ENCODE results near the gene HFM1. TPM values are rescaled to one million over a fixed set of nuclear protein-coding genes. Genes with fewer than 3 reads are reported as not detected.

Gene HFM1
- total RNA-seq, 5 donors from 2014 or later (not counting 1 experiment from before 2014, with no cell fraction given), result not detected

DNA sequence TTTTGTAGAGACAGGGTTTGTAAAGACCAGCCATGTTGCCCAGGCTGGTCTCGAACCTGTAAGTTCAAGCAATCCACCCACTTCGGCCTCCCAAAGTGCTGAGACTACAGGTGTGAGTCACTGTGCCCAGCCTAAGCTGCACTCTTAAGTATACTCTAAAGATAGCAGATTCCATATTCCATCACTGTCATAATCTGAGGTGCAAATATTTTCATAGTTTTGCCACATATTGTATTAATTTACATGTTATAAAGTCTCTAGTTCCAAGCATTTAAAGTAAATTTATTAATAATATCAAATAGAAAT, 121.3 kb downstream of the HFM1 start:
- no peak overlapping the region for H3K4me3 ChIP-seq (ENCODE audit: control insufficient read depth in 1 of 2, extremely low read depth in 1 of 2, low read length in 1 of 2)
- Mint-ChIP-seq H3K9me3 (no peaks in the 10 kb centered on the region), H3K27ac (peak overlapping the region in 1 of 2 donors; percentile 36), H3K36me3 (no peaks in the 10 kb centered on the region), H3K4me1 (no peaks in the 10 kb centered on the region), H3K4me3 (no peak overlapping the region), H3K27me3 (peaks cover 3 to 8% of the 10 kb centered on the region in 2 donors)
- H3K27ac ChIP-seq (ENCODE audit: low read length), result no peak overlapping the region
- no peak for DNase-seq
- no peak for ATAC-seq (replicated peaks in 1 of 4)
- no peaks in the 10 kb centered on the region for H3K9me3 ChIP-seq
- no peaks in the 10 kb centered on the region for H3K4me1 ChIP-seq (ENCODE audit: control insufficient read depth in 1 of 2, extremely low read depth in 1 of 2, insufficient read depth in 2 of 2, low read length in 2 of 2)
- POLR2A ChIA-PET, result no interaction called here
- WGBS (ENCODE audit: insufficient coverage), result no CpG with 5 or more reads among the region's 2 CpGs
- CTCF ChIA-PET, result interaction anchor here (0.6 to 2.2 kb wide), 6 partner anchors 12 to 1008 kb away, joined by 3 to 14 read pairs (median 3); no protein-coding TSS in a partner anchor
- H3K36me3 ChIP-seq (ENCODE audit: control insufficient read depth in 2 of 2, extremely low read depth in 1 of 2, insufficient read depth in 1 of 2, low read length in 1 of 2), result no peaks in the 10 kb centered on the region
- no peaks in the 10 kb centered on the region for H3K27me3 ChIP-seq (replicated peaks in 1 of 2; ENCODE audit: control insufficient read depth in 2 of 2, extremely low read depth in 1 of 2, insufficient read depth in 2 of 2, low read length in 1 of 2)

DNA sequence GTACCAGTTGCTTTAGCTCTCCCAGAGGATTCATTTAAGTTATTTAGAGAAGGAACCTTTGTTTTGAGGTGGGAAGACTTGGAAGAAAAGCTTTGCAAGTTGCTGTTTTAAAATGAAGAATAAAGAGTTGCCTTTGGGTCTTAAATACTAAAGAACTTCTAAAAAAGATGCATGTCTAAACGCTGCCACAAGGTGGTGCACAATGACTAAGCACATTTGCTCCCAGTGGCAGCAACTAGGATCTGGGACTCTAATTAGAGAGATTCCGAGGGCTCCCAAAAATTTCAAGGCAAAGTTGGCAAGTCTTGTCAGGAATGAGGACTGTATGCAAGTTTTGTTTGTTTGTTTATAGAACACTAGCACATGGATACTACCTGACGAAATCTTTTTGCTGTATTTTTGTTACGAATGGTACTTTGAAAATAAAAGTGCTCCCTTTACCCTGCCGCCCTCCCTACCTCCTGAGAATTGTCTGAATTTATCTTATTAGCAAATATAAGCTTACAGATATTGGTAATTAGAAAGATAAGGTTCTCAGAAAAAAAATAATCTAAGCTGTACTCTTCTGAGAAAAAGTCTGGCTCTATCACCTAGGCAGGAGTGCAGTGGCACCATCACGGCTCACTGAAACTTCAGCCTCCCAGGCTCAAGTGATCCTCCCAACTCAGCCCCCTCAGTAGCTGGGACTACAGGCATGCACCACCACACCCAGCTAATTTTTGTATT, 121.8 kb downstream of the HFM1 start:
- ATAC-seq (replicated peaks in 1 of 4), result peak in 1 of 4 experiments; percentile 45
- 20% methylated on average over 2 of the region's 6 CpGs for WGBS (ENCODE audit: insufficient coverage)
- DNase-seq, result peak in 23 of 35 experiments; percentile 2 to 68 (median 16)

GRCh38 chr1:91281782-91282181, 122.9 kb downstream of the HFM1 start:
- Mint-ChIP-seq H3K4me3 (no peak overlapping the region), H3K27me3 (peaks cover 3 to 7% of the 10 kb centered on the region in 2 donors), H3K4me1 (no peaks in the 10 kb centered on the region), H3K36me3 (no peaks in the 10 kb centered on the region), H3K9me3 (no peaks in the 10 kb centered on the region), H3K27ac (no peak overlapping the region)
- no peaks in the 10 kb centered on the region for H3K9me3 ChIP-seq
- no peaks in the 10 kb centered on the region for H3K27me3 ChIP-seq (replicated peaks in 1 of 2; ENCODE audit: control insufficient read depth in 2 of 2, extremely low read depth in 1 of 2, insufficient read depth in 2 of 2, low read length in 1 of 2)
- DNase-seq, result no peak
- no peak overlapping the region for H3K4me3 ChIP-seq (ENCODE audit: control insufficient read depth in 1 of 2, extremely low read depth in 1 of 2, low read length in 1 of 2)
- ChIA-PET POLR2A (interaction anchor here in 1 of 2 donors (0.6 kb wide), 1 partner anchor 45 kb away, joined by 3 read pairs; no protein-coding TSS in a partner anchor), CTCF (interaction anchor here in 1 of 2 donors (1.1 to 2.2 kb wide), 2 partner anchors 263 to 647 kb away, joined by 3 to 14 read pairs; no protein-coding TSS in a partner anchor)
- 69% methylated on average over 4 of the region's 6 CpGs for WGBS (ENCODE audit: insufficient coverage)
- no peaks in the 10 kb centered on the region for H3K36me3 ChIP-seq (ENCODE audit: control insufficient read depth in 2 of 2, extremely low read depth in 1 of 2, insufficient read depth in 1 of 2, low read length in 1 of 2)
- ATAC-seq (replicated peaks in 1 of 4), result no peak
- no peak overlapping the region for H3K27ac ChIP-seq (ENCODE audit: low read length)
- no peaks in the 10 kb centered on the region for H3K4me1 ChIP-seq (ENCODE audit: control insufficient read depth in 1 of 2, extremely low read depth in 1 of 2, insufficient read depth in 2 of 2, low read length in 2 of 2)

More for the DNA sequence above, 121.8 kb downstream of the HFM1 start:
- Mint-ChIP-seq H3K4me3 (no peak overlapping the region), H3K27me3 (peaks cover 3 to 7% of the 10 kb centered on the region in 2 donors), H3K4me1 (no peaks in the 10 kb centered on the region), H3K36me3 (no peaks in the 10 kb centered on the region), H3K27ac (peak overlapping the region in 1 of 2 donors; percentile 36), H3K9me3 (no peaks in the 10 kb centered on the region)
- Histone ChIP-seq H3K4me3 (ENCODE audit: control insufficient read depth in 1 of 2, extremely low read depth in 1 of 2, low read length in 1 of 2) (no peak overlapping the region), H3K27ac (ENCODE audit: low read length) (no peak overlapping the region), H3K4me1 (ENCODE audit: control insufficient read depth in 1 of 2, extremely low read depth in 1 of 2, insufficient read depth in 2 of 2, low read length in 2 of 2) (no peaks in the 10 kb centered on the region), H3K27me3 (replicated peaks in 1 of 2; ENCODE audit: control insufficient read depth in 2 of 2, extremely low read depth in 1 of 2, insufficient read depth in 2 of 2, low read length in 1 of 2) (no peaks in the 10 kb centered on the region), H3K9me3 (no peaks in the 10 kb centered on the region), H3K36me3 (ENCODE audit: control insufficient read depth in 2 of 2, extremely low read depth in 1 of 2, insufficient read depth in 1 of 2, low read length in 1 of 2) (no peaks in the 10 kb centered on the region)
- CTCF ChIA-PET, result interaction anchor here (0.6 to 2.2 kb wide), 8 partner anchors 12 to 1009 kb away, joined by 3 to 14 read pairs (median 3); no protein-coding TSS in a partner anchor
- POLR2A ChIA-PET, result no interaction called here

DNA sequence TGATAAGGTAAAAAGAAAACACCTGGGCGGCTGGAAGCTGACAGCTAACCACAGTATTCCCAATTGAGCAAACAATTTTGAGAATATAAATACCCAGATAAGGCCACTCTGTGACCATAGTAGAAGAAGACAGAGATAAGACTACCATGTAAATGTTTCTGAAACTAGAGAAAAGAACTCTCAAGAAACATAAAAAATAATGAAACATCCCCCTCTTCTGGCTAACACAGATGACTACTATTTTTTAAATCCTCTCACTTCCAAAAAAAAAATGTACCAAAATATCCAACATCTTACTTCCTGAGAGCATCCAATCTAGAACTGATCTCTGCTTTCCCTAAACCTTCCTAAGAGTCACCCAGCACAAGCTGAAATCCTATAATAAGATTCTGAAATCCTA, 125.9 kb downstream of the HFM1 start:
- WGBS (ENCODE audit: insufficient coverage), result no CpG with 5 or more reads among the region's 1 CpG
- H3K4me3 Mint-ChIP-seq, result no peak overlapping the region
- ChIA-PET CTCF (interaction anchor here in 1 of 2 donors (1.5 kb wide), 1 partner anchor 700 kb away, joined by 4 read pairs; no protein-coding TSS in a partner anchor), POLR2A (no interaction called here)
- no peak overlapping the region for H3K4me3 ChIP-seq (ENCODE audit: control insufficient read depth in 1 of 2, extremely low read depth in 1 of 2, low read length in 1 of 2)
- no peak overlapping the region for H3K27ac Mint-ChIP-seq
- H3K27me3 ChIP-seq (replicated peaks in 1 of 2; ENCODE audit: control insufficient read depth in 2 of 2, extremely low read depth in 1 of 2, insufficient read depth in 2 of 2, low read length in 1 of 2), result no peaks in the 10 kb centered on the region
- no peak for ATAC-seq (replicated peaks in 1 of 4)
- no peaks in the 10 kb centered on the region for H3K36me3 ChIP-seq (ENCODE audit: control insufficient read depth in 2 of 2, extremely low read depth in 1 of 2, insufficient read depth in 1 of 2, low read length in 1 of 2)
- no peaks in the 10 kb centered on the region for H3K36me3 Mint-ChIP-seq
- no peak overlapping the region for H3K27ac ChIP-seq (ENCODE audit: low read length)
- no peaks in the 10 kb centered on the region for H3K9me3 Mint-ChIP-seq
- H3K4me1 ChIP-seq (ENCODE audit: control insufficient read depth in 1 of 2, extremely low read depth in 1 of 2, insufficient read depth in 2 of 2, low read length in 2 of 2), result no peaks in the 10 kb centered on the region
- peaks cover 3 to 5% of the 10 kb centered on the region in 2 donors for H3K27me3 Mint-ChIP-seq
- H3K4me1 Mint-ChIP-seq, result no peaks in the 10 kb centered on the region
- no peak for DNase-seq
- no peaks in the 10 kb centered on the region for H3K9me3 ChIP-seq

DNA sequence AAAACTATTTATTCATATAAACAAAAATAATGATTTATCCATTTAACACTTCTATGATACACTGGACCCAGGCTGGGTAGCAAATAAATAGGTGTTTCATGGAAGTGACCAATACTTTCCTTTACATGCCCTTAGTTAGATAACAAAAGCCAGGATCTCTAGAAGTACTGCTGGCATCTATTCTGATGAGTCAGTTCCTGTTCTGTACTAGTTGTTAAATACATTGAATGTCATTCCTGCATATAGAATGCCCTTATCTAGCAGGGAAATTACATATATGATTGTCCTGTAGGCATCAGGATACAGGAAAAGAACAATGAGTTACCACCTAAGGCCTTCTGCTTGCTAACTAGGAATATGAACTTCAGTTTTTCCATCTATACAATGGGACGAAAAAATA, 130.8 kb downstream of the HFM1 start:
- POLR2A ChIA-PET, result no interaction called here
- WGBS (ENCODE audit: insufficient coverage), result no CpG with 5 or more reads among the region's 1 CpG
- no peaks in the 10 kb centered on the region for H3K36me3 ChIP-seq (ENCODE audit: control insufficient read depth in 2 of 2, extremely low read depth in 1 of 2, insufficient read depth in 1 of 2, low read length in 1 of 2)
- no peaks in the 10 kb centered on the region for H3K9me3 Mint-ChIP-seq
- H3K9me3 ChIP-seq, result no peaks in the 10 kb centered on the region
- H3K4me1 ChIP-seq (ENCODE audit: control insufficient read depth in 1 of 2, extremely low read depth in 1 of 2, insufficient read depth in 2 of 2, low read length in 2 of 2), result no peaks in the 10 kb centered on the region
- no peak overlapping the region for H3K27ac Mint-ChIP-seq
- H3K4me3 Mint-ChIP-seq, result no peak overlapping the region
- H3K4me3 ChIP-seq (ENCODE audit: control insufficient read depth in 1 of 2, extremely low read depth in 1 of 2, low read length in 1 of 2), result no peak overlapping the region
- peaks cover 1 to 2% of the 10 kb centered on the region in 2 donors for H3K27me3 Mint-ChIP-seq
- no peaks in the 10 kb centered on the region for H3K36me3 Mint-ChIP-seq
- no peaks in the 10 kb centered on the region for H3K4me1 Mint-ChIP-seq
- H3K27me3 ChIP-seq (replicated peaks in 1 of 2; ENCODE audit: control insufficient read depth in 2 of 2, extremely low read depth in 1 of 2, insufficient read depth in 2 of 2, low read length in 1 of 2), result no peaks in the 10 kb centered on the region
- ATAC-seq (replicated peaks in 1 of 4), result no peak
- no peak overlapping the region for H3K27ac ChIP-seq (ENCODE audit: low read length)
- no peak for DNase-seq
- CTCF ChIA-PET, result no interaction called here

DNA sequence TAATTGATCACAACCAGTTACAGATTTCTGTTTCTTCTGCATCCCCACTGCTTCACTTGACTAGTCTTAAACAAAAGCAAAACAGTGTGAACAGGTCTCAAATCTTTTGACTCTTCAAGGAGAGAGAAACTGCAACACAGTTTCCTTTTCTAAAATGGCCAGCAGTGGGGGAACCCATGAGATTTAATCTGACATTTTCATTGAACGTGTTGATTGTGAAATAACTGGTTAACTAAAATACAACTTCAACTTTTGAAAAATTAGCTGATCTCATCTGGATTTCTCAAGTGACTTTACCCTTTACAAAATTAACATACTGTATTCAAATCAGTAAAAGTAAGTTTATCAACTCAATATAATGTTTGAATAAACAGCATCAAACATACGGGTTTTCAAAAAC, 143.0 kb downstream of the HFM1 start:
- Mint-ChIP-seq H3K27ac (no peak overlapping the region), H3K4me1 (no peaks in the 10 kb centered on the region), H3K9me3 (no peaks in the 10 kb centered on the region), H3K4me3 (no peak overlapping the region), H3K27me3 (peaks cover 5 to 8% of the 10 kb centered on the region in 2 donors), H3K36me3 (no peaks in the 10 kb centered on the region)
- H3K4me1 ChIP-seq (ENCODE audit: control insufficient read depth in 1 of 2, extremely low read depth in 1 of 2, insufficient read depth in 2 of 2, low read length in 2 of 2), result no peaks in the 10 kb centered on the region
- H3K36me3 ChIP-seq (ENCODE audit: control insufficient read depth in 2 of 2, extremely low read depth in 1 of 2, insufficient read depth in 1 of 2, low read length in 1 of 2), result no peaks in the 10 kb centered on the region
- no peak overlapping the region for H3K4me3 ChIP-seq (ENCODE audit: control insufficient read depth in 1 of 2, extremely low read depth in 1 of 2, low read length in 1 of 2)
- ATAC-seq (replicated peaks in 1 of 4), result no peak
- no peaks in the 10 kb centered on the region for H3K27me3 ChIP-seq (replicated peaks in 1 of 2; ENCODE audit: control insufficient read depth in 2 of 2, extremely low read depth in 1 of 2, insufficient read depth in 2 of 2, low read length in 1 of 2)
- POLR2A ChIA-PET, result no interaction called here
- no peak for DNase-seq
- CTCF ChIA-PET, result no interaction called here
- no CpG with 5 or more reads among the region's 2 CpGs for WGBS (ENCODE audit: insufficient coverage)
- H3K27ac ChIP-seq (ENCODE audit: low read length), result no peak overlapping the region
- H3K9me3 ChIP-seq, result no peaks in the 10 kb centered on the region

All from T-cell (primary cell).